HAP-1 (cell line): ENCODE results near the gene ZNF408.

Experiments used
- DNase-seq, 2 experiments: peaks; one replicate each; pipeline ENCODE4 v3.0.0-alpha.2; 2016 to 2020; ENCODE audit warnings: low spot score in 2 of 2
- H3K27me3 ChIP-seq: fragments of 250-450 bp; sonication (Bioruptor Pico); 2 replicates; pipeline ENCODE4 v1.5.1; 2020; ENCODE audit warnings: low read depth, mild to moderate bottlenecking, moderate library complexity
- H3K36me3 ChIP-seq: fragments of 250-450 bp; sonication (Bioruptor Pico); replicated peaks from 2 replicates; pipeline ENCODE4 v1.5.1; 2020; ENCODE audit warnings: mild to moderate bottlenecking
- H3K4me1 ChIP-seq: fragments of 250-450 bp; sonication (Bioruptor Pico); 2 replicates; pipeline ENCODE4 v1.5.1; 2020; ENCODE audit warnings: mild to moderate bottlenecking
- H3K4me3 ChIP-seq: fragments of 250-450 bp; sonication (Bioruptor Pico); 2 replicates; pipeline ENCODE4 v1.5.1; 2020; ENCODE audit warnings: mild to moderate bottlenecking, moderate library complexity
- H3K9me3 ChIP-seq: fragments of 250-450 bp; sonication (Bioruptor Pico); 2 replicates; pipeline ENCODE4 v1.5.1; 2020; ENCODE audit warnings: mild to moderate bottlenecking, moderate library complexity
- in situ Hi-C: fragments of 300-500 bp; cut with MboI; formaldehyde crosslinking; loops from 3 replicates; pipeline ENCODE4 v1.14.3; 2020; ENCODE audit warnings: low sequenced_read_pairs, inconsistent platforms, mixed read lengths

ZNF408 gene

GRCh38 chr11:46679241-46680163, 21.3 kb upstream of the ZNF408 start:
- H3K9me3 ChIP-seq: no peaks in the 10 kb centered on the region
- H3K27me3 ChIP-seq: no peaks in the 10 kb centered on the region
- DNase-seq: no peak
- peaks cover 17% of the 10 kb centered on the region for H3K36me3 ChIP-seq
- in situ Hi-C loops: no loop called here
- no peak overlapping the region for H3K4me3 ChIP-seq
- H3K4me1 ChIP-seq: no peaks in the 10 kb centered on the region

- in situ Hi-C loops: no loop called here
- Histone ChIP-seq H3K9me3 (no peaks in the 10 kb centered on the region), H3K4me1 (no peaks in the 10 kb centered on the region), H3K27me3 (no peaks in the 10 kb centered on the region), H3K4me3 (no peak overlapping the region), H3K36me3 (peaks cover 17% of the 10 kb centered on the region)
- DNase-seq: no peak
These were observed 20.6 kb upstream of the ZNF408 start for GRCh38 chr11:46680164-46680760.

- Histone ChIP-seq H3K4me1 (no peaks in the 10 kb centered on the region), H3K9me3 (no peaks in the 10 kb centered on the region), H3K27me3 (no peaks in the 10 kb centered on the region), H3K36me3 (peaks cover 17% of the 10 kb centered on the region), H3K4me3 (no peak overlapping the region)
- no peak for DNase-seq
- in situ Hi-C loops: no loop called here
These were observed 20.0 kb upstream of the ZNF408 start for GRCh38 chr11:46680815-46681214.

- Histone ChIP-seq H3K4me1 (no peaks in the 10 kb centered on the region), H3K27me3 (no peaks in the 10 kb centered on the region), H3K36me3 (peaks cover 19% of the 10 kb centered on the region), H3K4me3 (no peak overlapping the region), H3K9me3 (no peaks in the 10 kb centered on the region)
- DNase-seq: no peak
- in situ Hi-C loops: no loop called here
These were observed 19.0 kb upstream of the ZNF408 start for GRCh38 chr11:46681814-46682213.

GRCh38 chr11:46682773-46683752, 17.8 kb upstream of the ZNF408 start:
- H3K27me3 ChIP-seq: no peaks in the 10 kb centered on the region
- in situ Hi-C loops: no loop called here
- H3K4me1 ChIP-seq: no peaks in the 10 kb centered on the region
- DNase-seq: no peak
- H3K4me3 ChIP-seq: no peak overlapping the region
- H3K9me3 ChIP-seq: no peaks in the 10 kb centered on the region
- H3K36me3 ChIP-seq: peaks cover 20% of the 10 kb centered on the region

- no peak for DNase-seq
- in situ Hi-C loops: no loop called here
- H3K4me3 ChIP-seq: no peak overlapping the region
- H3K4me1 ChIP-seq: no peaks in the 10 kb centered on the region
- H3K9me3 ChIP-seq: no peaks in the 10 kb centered on the region
- H3K36me3 ChIP-seq: peaks cover 12% of the 10 kb centered on the region
- H3K27me3 ChIP-seq: no peaks in the 10 kb centered on the region
These were observed 16.5 kb upstream of the ZNF408 start for GRCh38 chr11:46684367-46684766.

GRCh38 chr11:46686886-46687795, 13.7 kb upstream of the ZNF408 start:
- Histone ChIP-seq H3K36me3 (0 out of 2 replicates have a peak, but pooled peaks cover 5% of the 10 kb centered on the region), H3K4me1 (no peaks in the 10 kb centered on the region), H3K27me3 (no peaks in the 10 kb centered on the region), H3K9me3 (no peaks in the 10 kb centered on the region), H3K4me3 (no peak overlapping the region)
- DNase-seq: no peak
- in situ Hi-C loops: no loop called here

GRCh38 chr11:46690702-46691101, 10.1 kb upstream of the ZNF408 start:
- Histone ChIP-seq H3K9me3 (no peaks in the 10 kb centered on the region), H3K4me3 (no peak overlapping the region), H3K36me3 (peaks cover 13% of the 10 kb centered on the region), H3K27me3 (no peaks in the 10 kb centered on the region), H3K4me1 (no peaks in the 10 kb centered on the region)
- no peak for DNase-seq
- in situ Hi-C loops: no loop called here

- peaks cover 8% of the 10 kb centered on the region for H3K36me3 ChIP-seq
- H3K4me3 ChIP-seq: no peak overlapping the region
- in situ Hi-C loops: no loop called here
- H3K4me1 ChIP-seq: no peaks in the 10 kb centered on the region
- no peaks in the 10 kb centered on the region for H3K27me3 ChIP-seq
- no peak for DNase-seq
- no peaks in the 10 kb centered on the region for H3K9me3 ChIP-seq
These were observed 8.4 kb upstream of the ZNF408 start for GRCh38 chr11:46692450-46692849.

- in situ Hi-C loops: no loop called here
- no peak for DNase-seq
- Histone ChIP-seq H3K4me3 (no peak overlapping the region), H3K9me3 (no peaks in the 10 kb centered on the region), H3K36me3 (peaks cover 8% of the 10 kb centered on the region), H3K27me3 (no peaks in the 10 kb centered on the region), H3K4me1 (no peaks in the 10 kb centered on the region)
These were observed 7.2 kb upstream of the ZNF408 start for GRCh38 chr11:46693597-46694012.

GRCh38 chr11:46694072-46694471, 6.8 kb upstream of the ZNF408 start:
- in situ Hi-C loops: no loop called here
- peaks cover 8% of the 10 kb centered on the region for H3K36me3 ChIP-seq
- no peak overlapping the region for H3K4me3 ChIP-seq
- no peaks in the 10 kb centered on the region for H3K4me1 ChIP-seq
- no peaks in the 10 kb centered on the region for H3K9me3 ChIP-seq
- H3K27me3 ChIP-seq: no peaks in the 10 kb centered on the region
- no peak for DNase-seq

GRCh38 chr11:46694607-46695006, 6.2 kb upstream of the ZNF408 start:
- Histone ChIP-seq H3K27me3 (no peaks in the 10 kb centered on the region), H3K9me3 (no peaks in the 10 kb centered on the region), H3K4me1 (no peaks in the 10 kb centered on the region), H3K4me3 (no peak overlapping the region), H3K36me3 (peaks cover 8% of the 10 kb centered on the region)
- in situ Hi-C loops: no loop called here
- DNase-seq: no peak
